ENCODE results near the gene PUS10.
A peak's percentile ranks its signal among the peaks of the same experiment; 100 is the strongest.

Gene PUS10

GRCh38 chr2:60974652-60975051 is 43.4 kb downstream of the PUS10 start:
- FAIRE-seq (no peak), DNase-seq (ENCODE audit: extremely low spot score, insufficient read length, low read depth) (no peak)

GRCh38 chr2:60973705-60974104 is 44.4 kb downstream of the PUS10 start:
- FAIRE-seq (no peak), DNase-seq (ENCODE audit: extremely low spot score, insufficient read length, low read depth) (no peak)

GRCh38 chr2:60972889-60973656 is 45.0 kb downstream of the PUS10 start:
- DNase-seq (ENCODE audit: extremely low spot score, insufficient read length, low read depth): no peak
- no peak for FAIRE-seq

GRCh38 chr2:60966507-60967405 is 51.3 kb downstream of the PUS10 start:
- peak; percentile 92 for FAIRE-seq
- no peak for DNase-seq (ENCODE audit: extremely low spot score, insufficient read length, low read depth)

- FAIRE-seq (no peak), DNase-seq (ENCODE audit: extremely low spot score, insufficient read length, low read depth) (no peak)
Observed at GRCh38 chr2:60965499-60965785, 52.6 kb downstream of the PUS10 start.

GRCh38 chr2:60964651-60965498 is 53.2 kb downstream of the PUS10 start:
- DNase-seq (ENCODE audit: extremely low spot score, insufficient read length, low read depth) (no peak), FAIRE-seq (peak; percentile 56)

GRCh38 chr2:60963190-60963589 is 54.9 kb downstream of the PUS10 start:
- no peak for FAIRE-seq

GRCh38 chr2:60962528-60962927 is 55.5 kb downstream of the PUS10 start:
- FAIRE-seq: no peak
- DNase-seq (ENCODE audit: extremely low spot score, insufficient read length, low read depth): no peak

More at GRCh38 chr2:60963190-60963589, 54.9 kb downstream of the PUS10 start:
- no peak for DNase-seq (ENCODE audit: extremely low spot score, insufficient read length, low read depth)

- no peak for DNase-seq (ENCODE audit: extremely low spot score, insufficient read length, low read depth)
- FAIRE-seq: no peak
Observed at GRCh38 chr2:60961457-60961856, 56.6 kb downstream of the PUS10 start.

GRCh38 chr2:60960706-60961105 is 57.3 kb downstream of the PUS10 start:
- no peak for FAIRE-seq

GRCh38 chr2:60959501-60959900 is 58.6 kb downstream of the PUS10 start:
- FAIRE-seq: no peak
- no peak for DNase-seq (ENCODE audit: extremely low spot score, insufficient read length, low read depth)

More at GRCh38 chr2:60960706-60961105, 57.3 kb downstream of the PUS10 start:
- no peak for DNase-seq (ENCODE audit: extremely low spot score, insufficient read length, low read depth)

GRCh38 chr2:60958800-60959199 is 59.3 kb downstream of the PUS10 start:
- DNase-seq (ENCODE audit: extremely low spot score, insufficient read length, low read depth) (no peak), FAIRE-seq (no peak)

- FAIRE-seq (no peak), DNase-seq (ENCODE audit: extremely low spot score, insufficient read length, low read depth) (no peak)
Observed at GRCh38 chr2:60958361-60958760, 59.7 kb downstream of the PUS10 start.

- no peak for DNase-seq (ENCODE audit: extremely low spot score, insufficient read length, low read depth)
Observed at GRCh38 chr2:60957643-60958042, 60.4 kb downstream of the PUS10 start.

GRCh38 chr2:60957224-60957623 is 60.8 kb downstream of the PUS10 start:
- FAIRE-seq (no peak), DNase-seq (ENCODE audit: extremely low spot score, insufficient read length, low read depth) (no peak)

More at GRCh38 chr2:60957643-60958042, 60.4 kb downstream of the PUS10 start:
- no peak for FAIRE-seq

GRCh38 chr2:60954139-60954538 is 63.9 kb downstream of the PUS10 start:
- no peak for DNase-seq (ENCODE audit: extremely low spot score, insufficient read length, low read depth)
- peak; percentile 63 for FAIRE-seq

GRCh38 chr2:60948926-60949579 is 69.0 kb downstream of the PUS10 start:
- DNase-seq (ENCODE audit: extremely low spot score, insufficient read length, low read depth) (no peak), FAIRE-seq (no peak)

- peak; percentile 24 for FAIRE-seq
- DNase-seq (ENCODE audit: extremely low spot score, insufficient read length, low read depth): no peak
Observed at GRCh38 chr2:60948161-60948560, 69.9 kb downstream of the PUS10 start.

GRCh38 chr2:60947056-60947455 is 71.0 kb downstream of the PUS10 start:
- FAIRE-seq (no peak), DNase-seq (ENCODE audit: extremely low spot score, insufficient read length, low read depth) (no peak)

- no peak for FAIRE-seq
- DNase-seq (ENCODE audit: extremely low spot score, insufficient read length, low read depth): no peak
Observed at GRCh38 chr2:60945341-60945740, 72.7 kb downstream of the PUS10 start.
